Pons (tissue), 1 donor: ENCODE results near the gene VSTM4.

Experiments
- DNase-seq: peaks from one replicate; pipeline ENCODE4 v3.0.0-alpha.2; 2016; ENCODE audit warnings: low spot score

The VSTM4 gene

GRCh38 chr10:49070701-49071100 lies 44.6 kb downstream of the VSTM4 start:
- DNase-seq: no peak

GRCh38 chr10:49068672-49069217 lies 46.6 kb downstream of the VSTM4 start:
- no peak for DNase-seq

- DNase-seq: no peak
Observed at GRCh38 chr10:49068209-49068608, 47.1 kb downstream of the VSTM4 start.

- DNase-seq: no peak
Observed at GRCh38 chr10:49066944-49067730, 48.2 kb downstream of the VSTM4 start.

- no peak for DNase-seq
Observed at GRCh38 chr10:49062229-49062628, 53.1 kb downstream of the VSTM4 start.

GRCh38 chr10:49061667-49062066 lies 53.7 kb downstream of the VSTM4 start:
- no peak for DNase-seq

- no peak for DNase-seq
Observed at GRCh38 chr10:49058463-49059255, 56.7 kb downstream of the VSTM4 start.

GRCh38 chr10:49057231-49057880 lies 58.0 kb downstream of the VSTM4 start:
- no peak for DNase-seq

GRCh38 chr10:49056356-49056755 lies 59.0 kb downstream of the VSTM4 start:
- DNase-seq: no peak

- no peak for DNase-seq
Observed at GRCh38 chr10:49055221-49055849, 60.0 kb downstream of the VSTM4 start.

GRCh38 chr10:49054753-49055152 lies 60.6 kb downstream of the VSTM4 start:
- no peak for DNase-seq

GRCh38 chr10:49053998-49054692 lies 61.2 kb downstream of the VSTM4 start:
- no peak for DNase-seq

- no peak for DNase-seq
Observed at GRCh38 chr10:49053053-49053997, 62.0 kb downstream of the VSTM4 start.

- no peak for DNase-seq
Observed at GRCh38 chr10:49052069-49052468, 63.3 kb downstream of the VSTM4 start.

- no peak for DNase-seq
Observed at GRCh38 chr10:49050906-49051305, 64.4 kb downstream of the VSTM4 start.

GRCh38 chr10:49050366-49050765 lies 65.0 kb downstream of the VSTM4 start:
- DNase-seq: no peak

- no peak for DNase-seq
Observed at GRCh38 chr10:49049660-49050059, 65.7 kb downstream of the VSTM4 start.

- DNase-seq: no peak
Observed at GRCh38 chr10:49047128-49047639, 68.1 kb downstream of the VSTM4 start.

GRCh38 chr10:49044293-49045193 lies 70.8 kb downstream of the VSTM4 start:
- no peak for DNase-seq
